Activated naive CD8-positive, alpha-beta T cell treated with anti-CD3 and anti-CD28 coated beads, Interleukin-2, amount 50 U/mL, for 16 hours (primary cell): ENCODE results near the gene PSPN.

Experiments used
- DNase-seq: peaks from one replicate; pipeline ENCODE4 v3.0.0-alpha.2; 2020; ENCODE audit warnings: low read depth, low spot score

Gene PSPN

DNA sequence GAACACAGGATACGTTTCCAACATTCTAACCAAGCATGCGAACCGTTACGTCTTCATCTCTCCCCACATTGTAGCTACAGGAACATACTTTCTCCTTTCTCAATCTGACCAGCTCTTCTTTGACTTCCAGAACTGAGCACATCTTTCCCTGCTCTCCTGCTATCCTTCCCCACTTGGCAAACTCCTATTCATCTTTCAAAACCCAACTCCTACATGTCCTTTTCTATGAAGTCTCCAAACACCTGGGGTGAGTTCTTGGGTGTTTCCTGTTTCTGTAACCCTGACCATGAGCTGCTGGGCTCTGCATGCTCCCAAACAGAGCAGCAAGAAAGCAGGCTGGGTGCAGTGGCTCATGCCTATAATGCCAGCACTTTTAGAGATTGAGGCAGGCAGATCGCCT, 48.9 kb downstream of the PSPN start:
- DNase-seq: no peak

DNA sequence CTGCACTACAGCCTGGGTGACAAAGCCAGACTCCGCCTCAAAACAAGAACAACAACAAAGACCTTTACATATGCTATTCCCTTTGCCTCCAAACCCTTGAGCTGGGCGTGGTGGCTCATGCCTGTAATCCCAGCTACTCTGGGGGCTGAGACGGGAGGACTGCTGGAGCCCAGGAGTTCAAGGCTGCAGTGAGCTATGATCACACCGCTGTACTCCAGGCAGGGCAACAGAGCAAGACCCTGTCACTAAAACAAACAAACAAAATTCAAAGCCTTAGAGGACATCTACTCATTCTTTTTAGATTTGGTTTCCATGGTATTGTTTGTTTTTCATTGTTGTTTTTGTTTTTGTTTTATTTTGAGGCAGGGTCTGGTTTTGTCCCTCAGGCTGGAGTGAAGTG, 50.1 kb downstream of the PSPN start:
- no peak for DNase-seq
